Hippocampal formation (tissue), 2 donors: ENCODE results near the gene GFOD1.

ENCODE experiments used
- DNase-seq, 2 donors: peaks; one replicate each; lab custom pipeline; 2025; lab: John Stamatoyannopoulos, UW

Gene GFOD1

GRCh38 chr6:13319891-13320564 is 167.4 kb downstream of the GFOD1 start:
- no peak for DNase-seq

GRCh38 chr6:13318821-13319220 is 168.6 kb downstream of the GFOD1 start:
- DNase-seq: no peak

DNA sequence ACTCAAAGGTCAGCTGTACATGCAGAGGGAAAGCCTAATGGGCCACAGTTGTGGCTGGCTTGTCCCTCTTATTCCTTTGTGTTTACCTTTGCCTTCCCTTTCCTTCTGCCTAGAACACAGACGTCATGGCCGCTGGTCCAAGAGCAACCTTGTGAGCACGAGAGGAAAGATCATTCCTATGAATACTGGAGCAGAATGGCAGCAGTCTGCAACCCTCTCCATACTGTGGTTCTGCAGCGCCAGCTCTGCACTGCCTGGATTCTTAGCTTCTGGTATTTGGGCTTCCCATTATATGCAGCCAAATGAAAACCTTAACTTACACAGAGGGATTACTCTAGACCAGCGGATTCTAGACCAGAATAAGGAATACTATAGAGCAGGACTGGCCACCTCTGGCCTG is 171.5 kb downstream of the GFOD1 start:
- DNase-seq: no peak

DNA sequence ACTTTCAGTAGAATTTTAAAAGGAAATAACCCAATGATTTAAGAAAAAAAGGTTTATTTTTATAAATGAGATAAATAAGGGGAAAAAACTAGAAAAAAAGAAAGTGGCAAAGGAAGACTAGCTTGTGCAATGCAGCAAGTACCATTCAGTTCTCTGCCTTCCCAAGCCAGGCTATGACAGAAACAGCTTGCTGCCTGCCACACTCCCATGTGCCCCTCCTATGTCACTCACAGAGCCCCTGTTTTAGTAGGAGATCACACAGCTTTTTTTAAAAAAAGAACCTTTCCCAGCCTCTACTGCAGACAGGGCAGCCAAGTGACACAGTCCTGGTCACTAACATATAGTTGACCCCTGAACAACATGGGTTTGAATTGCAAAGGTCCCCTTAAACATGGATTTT is 172.6 kb downstream of the GFOD1 start:
- DNase-seq: no peak

GRCh38 chr6:13311155-13311554 is 176.2 kb downstream of the GFOD1 start:
- DNase-seq: no peak

- no peak for DNase-seq
Observed at GRCh38 chr6:13308332-13308731, 179.1 kb downstream of the GFOD1 start.
